Measurements from ENCODE around the gene SPR.

SPR gene

GRCh38 chr2:72915907-72916742, 28.9 kb downstream of the SPR start:
- peak; percentile 53 for DNase-seq (ENCODE audit: low read depth)

GRCh38 chr2:72916743-72917137, 29.5 kb downstream of the SPR start:
- no peak for DNase-seq (ENCODE audit: low read depth)

- no peak for DNase-seq (ENCODE audit: low read depth)
Observed at GRCh38 chr2:72917138-72917876, 30.1 kb downstream of the SPR start, which contains the start of gene EMX1. Gene EMX1, plus strand, starts transcription at chr2:72917519. Its CDS starts 334 bp downstream, at chr2:72917853.

GRCh38 chr2:72917877-72918553, 30.8 kb downstream of the SPR start:
- no peak for DNase-seq (ENCODE audit: low read depth)

GRCh38 chr2:72919414-72920317, 32.5 kb downstream of the SPR start:
- DNase-seq (ENCODE audit: low read depth), result no peak

GRCh38 chr2:72920318-72921087, 33.3 kb downstream of the SPR start:
- no peak for DNase-seq (ENCODE audit: low read depth)

- DNase-seq (ENCODE audit: low read depth), result no peak
Observed at GRCh38 chr2:72921088-72921851, 34.1 kb downstream of the SPR start.

- no peak for DNase-seq (ENCODE audit: low read depth)
Observed at GRCh38 chr2:72921853-72922252, 34.6 kb downstream of the SPR start.

- DNase-seq (ENCODE audit: low read depth), result no peak
Observed at GRCh38 chr2:72923833-72924352, 36.7 kb downstream of the SPR start.

- no peak for DNase-seq (ENCODE audit: low read depth)
Observed at GRCh38 chr2:72924353-72925240, 37.4 kb downstream of the SPR start.

GRCh38 chr2:72925328-72925943, 38.2 kb downstream of the SPR start:
- DNase-seq (ENCODE audit: low read depth), result no peak

GRCh38 chr2:72926368-72926767, 39.2 kb downstream of the SPR start:
- DNase-seq (ENCODE audit: low read depth), result no peak

- DNase-seq (ENCODE audit: low read depth), result no peak
Observed at GRCh38 chr2:72926811-72927465, 39.7 kb downstream of the SPR start.

GRCh38 chr2:72927619-72928550, 40.7 kb downstream of the SPR start:
- no peak for DNase-seq (ENCODE audit: low read depth)

- DNase-seq (ENCODE audit: low read depth), result no peak
Observed at GRCh38 chr2:72929010-72929409, 41.8 kb downstream of the SPR start.

GRCh38 chr2:72931280-72931910, 44.2 kb downstream of the SPR start:
- no peak for DNase-seq (ENCODE audit: low read depth)
